ENCODE measurements around the gene ATAD1. TPM values are rescaled to one million over a fixed set of nuclear protein-coding genes. Genes with fewer than 3 reads are reported as not detected.

Gene ATAD1
- total and polyA plus RNA-seq, 2 of the 4 experiments (the other 2 are of a cell fraction): 12.7 to 21.9 TPM

DNA sequence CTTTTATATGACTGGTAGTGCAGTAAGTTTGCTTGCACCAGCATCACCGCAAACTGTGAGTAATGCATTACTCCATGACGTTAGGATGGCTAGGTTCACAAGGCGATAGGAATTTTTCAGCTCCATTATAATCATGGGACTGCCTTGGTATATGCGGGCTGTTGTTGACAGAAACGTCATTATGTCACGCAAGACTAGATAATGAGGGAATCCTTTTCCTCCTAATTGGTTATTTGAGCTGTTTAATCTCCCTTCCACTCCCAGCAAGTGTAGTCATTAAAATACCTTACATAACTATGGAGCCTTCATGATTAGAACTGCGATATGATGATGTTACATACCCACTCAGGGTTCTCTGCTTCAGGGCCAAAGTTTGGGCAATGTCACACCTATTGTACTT, 28.0 kb upstream of the ATAD1 start:
- Histone ChIP-seq H4K20me1 (ENCODE audit: insufficient read depth, low read length) (no peaks in the 10 kb centered on the region), H3K79me1 (ENCODE audit: low read depth in 1 of 2, low read length in 2 of 2) (peaks cover 0 to 10% of the 10 kb centered on the region in 2 experiments; a peak in 2 of 4 replicates), H3K18ac (ENCODE audit: low read depth, low read length) (no peak overlapping the region; the same call in 1 of the 2 replicates), H2BK20ac (ENCODE audit: low read depth, low read length) (peak overlapping the region; percentile 8), H2BK5ac (ENCODE audit: low read depth, low read length, poor library complexity, severe bottlenecking) (peak overlapping the region; percentile 99), H3K36me3 (ENCODE audit: control insufficient read depth, insufficient read depth, low read length) (no peaks in the 10 kb centered on the region), H3K14ac (replicated peaks; ENCODE audit: low read depth, low read length) (peak overlapping the region; percentile 78), H3K9ac (ENCODE audit: low read depth, low read length) (no peak overlapping the region), H2BK120ac (ENCODE audit: low read depth, low read length) (peak overlapping the region; percentile 72), H2BK15ac (ENCODE audit: low read depth, low read length) (peak overlapping the region; percentile 46; the same call in 2 of the 3 replicates), H3K27me3 (ENCODE audit: control insufficient read depth, insufficient read depth, low read length) (no peaks in the 10 kb centered on the region), H3K56ac (ENCODE audit: extremely low read depth, insufficient read depth, low read length) (no peak overlapping the region), H3K9me3 (ENCODE audit: control insufficient read depth, insufficient read depth, low read length) (no peaks in the 10 kb centered on the region), H2AK9ac (replicated peaks; ENCODE audit: low read depth, low read length, poor library complexity) (no peak overlapping the region), H2AFZ (replicated peaks; ENCODE audit: low read length, poor library complexity) (no peak overlapping the region), H4K8ac (ENCODE audit: low read depth in 2 of 2, low read length in 2 of 2) (peak overlapping the region in 1 of 2 experiments; percentile 39; a peak in 2 of 4 replicates), H3K4me1 (ENCODE audit: control insufficient read depth, insufficient read depth, low read length) (peaks cover 7% of the 10 kb centered on the region; the same call in 1 of the 2 replicates), H3K27ac (ENCODE audit: insufficient read depth, low read length) (no peak overlapping the region), H3K23ac (ENCODE audit: low read depth, low read length) (no peak overlapping the region), H3K4ac (ENCODE audit: low read depth, low read length) (peak overlapping the region; percentile 56; the same call in 1 of the 2 replicates), H3K9me1 (ENCODE audit: insufficient read depth, low read length) (peaks cover 14% of the 10 kb centered on the region), H4K91ac (ENCODE audit: insufficient read depth, low read depth, low read length) (no peak overlapping the region), H3K4me3 (ENCODE audit: insufficient read depth, low read depth, low read length) (no peak overlapping the region), H4K5ac (ENCODE audit: low read depth, low read length) (no peak overlapping the region; the same call in 1 of the 2 replicates), H3K4me2 (ENCODE audit: low read depth, low read length) (peak overlapping the region; percentile 21; the same call in 1 of the 2 replicates), H2AK5ac (ENCODE audit: low read depth, low read length) (no peak overlapping the region)
- dilution Hi-C loops (cut with HindIII; ENCODE audit: low sequenced_read_pairs, unreplicated experiment) (no loop called here), in situ Hi-C loops (cut with MboI; ENCODE audit: low sequenced_read_pairs) (no loop called here), intact Hi-C loops (cut with micrococcal nuclease) (no loop called here)
- CTCF ChIA-PET: interaction anchor here (1.5 kb wide), 1 partner anchor 541 kb away, joined by 4 read pairs; no protein-coding TSS in a partner anchor
- no CpG with 5 or more reads among the region's 7 CpGs for WGBS, 2 experiments (ENCODE audit: extremely low coverage in 2 of 2, insufficient read length in 1 of 2)
- ATAC-seq (ENCODE audit: low read depth) (peak; percentile 53), DNase-seq (peak; percentile 97)
- POLR2A ChIA-PET (ENCODE audit: unreplicated experiment): no interaction called here
- BruUV-seq (replicated peaks): no TSS peak
- peak; percentile 59 for TF ChIP-seq CEBPB (IDR thresholded peaks at IDR 0.05; ENCODE audit: low read depth, low read length)
- TF ChIP-seq BHLHE40 (IDR thresholded peaks at IDR 0.05; ENCODE audit: low read depth, low read length): peak; percentile 56; the same call in 1 of the 2 replicates
- no peak for TF ChIP-seq RAD21 (IDR thresholded peaks at IDR 0.05; ENCODE audit: low read length)
- TF ChIP-seq, protein P1, sequence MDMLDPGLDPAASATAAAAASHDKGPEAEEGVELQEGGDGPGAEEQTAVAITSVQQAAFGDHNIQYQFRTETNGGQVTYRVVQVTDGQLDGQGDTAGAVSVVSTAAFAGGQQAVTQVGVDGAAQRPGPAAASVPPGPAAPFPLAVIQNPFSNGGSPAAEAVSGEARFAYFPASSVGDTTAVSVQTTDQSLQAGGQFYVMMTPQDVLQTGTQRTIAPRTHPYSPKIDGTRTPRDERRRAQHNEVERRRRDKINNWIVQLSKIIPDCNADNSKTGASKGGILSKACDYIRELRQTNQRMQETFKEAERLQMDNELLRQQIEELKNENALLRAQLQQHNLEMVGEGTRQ (IDR thresholded peaks at IDR 0.05; ENCODE audit: low read depth, low read length): no peak
- TF ChIP-seq FOS (IDR thresholded peaks at IDR 0.05; ENCODE audit: low read depth, low read length): peak; percentile 75
- peak; percentile 33; the same call in 1 of the 2 replicates for TF ChIP-seq MAFK (IDR thresholded peaks at IDR 0.05; ENCODE audit: low read depth, low read length)

All from IMR-90 (cell line).